ENCODE measurements around the gene ELAC1. TPM values are rescaled to one million over a fixed set of nuclear protein-coding genes. Genes with fewer than 3 reads are reported as not detected.

ELAC1 gene
- total RNA-seq, 1 experiment from 2014 or later, result 4.0 TPM

- no peak for TF ChIP-seq CTCF (IDR thresholded peaks at IDR 0.05)
- TF ChIP-seq EMX1 (CRISPR knock-in tag; IDR thresholded peaks at IDR 0.05), result no peak
- no peak for TF ChIP-seq HMGXB4 (CRISPR knock-in tag; IDR thresholded peaks at IDR 0.05)
- no peak for TF ChIP-seq ELF4 (CRISPR knock-in tag; IDR thresholded peaks at IDR 0.05; ENCODE audit: low read depth)
- TF ChIP-seq ZNF396 (CRISPR knock-in tag; IDR thresholded peaks at IDR 0.05; ENCODE audit: borderline replicate concordance), result no peak
- TF ChIP-seq, protein P1, sequence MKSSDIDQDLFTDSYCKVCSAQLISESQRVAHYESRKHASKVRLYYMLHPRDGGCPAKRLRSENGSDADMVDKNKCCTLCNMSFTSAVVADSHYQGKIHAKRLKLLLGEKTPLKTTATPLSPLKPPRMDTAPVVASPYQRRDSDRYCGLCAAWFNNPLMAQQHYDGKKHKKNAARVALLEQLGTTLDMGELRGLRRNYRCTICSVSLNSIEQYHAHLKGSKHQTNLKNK (CRISPR knock-in tag; IDR thresholded peaks at IDR 0.05), result no peak
Observed at GRCh38 chr18:51025512-51025911, 57.7 kb downstream of the ELAC1 start (continued).

DNA sequence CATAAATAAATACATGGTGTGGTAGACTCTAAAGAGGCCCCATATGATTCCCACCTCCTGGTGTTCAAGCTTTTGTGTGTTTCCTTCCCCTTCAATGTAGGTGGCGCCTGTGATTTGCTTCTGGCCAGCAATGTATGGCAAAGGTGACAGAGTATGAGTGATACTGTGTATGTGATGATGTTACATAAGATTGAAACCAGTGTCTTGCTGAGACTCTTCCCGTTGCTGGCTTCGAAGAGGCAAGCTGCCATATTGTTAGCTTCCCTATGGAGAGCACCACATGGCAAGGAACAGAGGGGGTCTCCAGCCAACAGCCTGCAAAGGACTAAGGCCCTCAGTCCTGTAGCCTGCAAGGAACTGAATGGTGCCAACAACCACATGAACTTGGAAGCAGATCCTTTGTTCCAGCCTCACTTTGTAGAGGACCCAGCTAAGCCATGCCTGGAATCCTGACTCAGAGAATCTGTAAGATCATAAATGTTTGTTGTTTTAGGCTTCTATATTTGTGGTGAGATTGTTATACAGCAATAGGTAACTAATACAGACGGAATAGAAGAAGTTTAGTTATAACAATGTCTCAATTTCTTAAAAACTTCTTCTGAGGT lies 60.5 kb downstream of the ELAC1 start:
- TF ChIP-seq AFF4 (CRISPR knock-in tag; IDR thresholded peaks at IDR 0.05; ENCODE audit: borderline replicate concordance) (no peak), GTF2I (CRISPR knock-in tag; conservative IDR thresholded peaks at IDR 0.05) (no peak), JAZF1 (CRISPR knock-in tag; IDR thresholded peaks at IDR 0.05) (no peak), GABPB1 (CRISPR knock-in tag; IDR thresholded peaks at IDR 0.05) (0 out of 2 replicates have a peak, but pooled peaks have one; percentile 20), MXD4 (CRISPR knock-in tag; IDR thresholded peaks at IDR 0.05; ENCODE audit: borderline replicate concordance) (0 out of 2 replicates have a peak, but pooled peaks have one; percentile 23), ETV6 (CRISPR knock-in tag; IDR thresholded peaks at IDR 0.05) (0 out of 2 replicates have a peak, but pooled peaks have one; percentile 37), PRRX2 (CRISPR knock-in tag; IDR thresholded peaks at IDR 0.05) (no peak), MAX (CRISPR knock-in tag; IDR thresholded peaks at IDR 0.05) (peak; percentile 53; the same call in 1 of the 2 replicates)
- TF ChIP-seq, protein P2, sequence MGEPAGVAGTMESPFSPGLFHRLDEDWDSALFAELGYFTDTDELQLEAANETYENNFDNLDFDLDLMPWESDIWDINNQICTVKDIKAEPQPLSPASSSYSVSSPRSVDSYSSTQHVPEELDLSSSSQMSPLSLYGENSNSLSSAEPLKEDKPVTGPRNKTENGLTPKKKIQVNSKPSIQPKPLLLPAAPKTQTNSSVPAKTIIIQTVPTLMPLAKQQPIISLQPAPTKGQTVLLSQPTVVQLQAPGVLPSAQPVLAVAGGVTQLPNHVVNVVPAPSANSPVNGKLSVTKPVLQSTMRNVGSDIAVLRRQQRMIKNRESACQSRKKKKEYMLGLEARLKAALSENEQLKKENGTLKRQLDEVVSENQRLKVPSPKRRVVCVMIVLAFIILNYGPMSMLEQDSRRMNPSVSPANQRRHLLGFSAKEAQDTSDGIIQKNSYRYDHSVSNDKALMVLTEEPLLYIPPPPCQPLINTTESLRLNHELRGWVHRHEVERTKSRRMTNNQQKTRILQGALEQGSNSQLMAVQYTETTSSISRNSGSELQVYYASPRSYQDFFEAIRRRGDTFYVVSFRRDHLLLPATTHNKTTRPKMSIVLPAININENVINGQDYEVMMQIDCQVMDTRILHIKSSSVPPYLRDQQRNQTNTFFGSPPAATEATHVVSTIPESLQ (CRISPR knock-in tag; IDR thresholded peaks at IDR 0.05), result no peak
- H3K4me3 Mint-ChIP-seq, result peak overlapping the region; percentile 82
- peaks cover 46% of the 10 kb centered on the region for H3K4me1 Mint-ChIP-seq
- H3K27ac Mint-ChIP-seq, result peak overlapping the region; percentile 52; the same call in 1 of the 2 replicates
- no peaks in the 10 kb centered on the region for H3K27me3 Mint-ChIP-seq (ENCODE audit: low read depth)
- peaks cover 5% of the 10 kb centered on the region for H3K9me3 Mint-ChIP-seq
- CTCF ChIA-PET, result interaction anchor here (1.2 kb wide), 1 partner anchor 23 kb away, joined by 3 read pairs; no protein-coding TSS in a partner anchor
- POLR2A ChIA-PET, result interaction anchor here (0.8 kb wide), 1 partner anchor 149 kb away, joined by 3 read pairs; the partner anchor contains the start of gene ME2
- H3K36me3 Mint-ChIP-seq, result peaks cover 4% of the 10 kb centered on the region
- ATAC-seq, result no peak; the same call in 1 of the 2 replicates
- no peak for DNase-seq (ENCODE audit: low spot score)
